NK-92 (cell line): ENCODE results near the gene MSANTD1.
"Not testable (repeated sequence)": the region's sequence is repeated elsewhere in the genome, so short reads cannot be mapped to it uniquely, and the experiment has no call there.

Experiments
- DNase-seq: peaks from one replicate; lab custom pipeline; 2025; ENCODE audit not compliant: unreplicated experiment; lab: John Stamatoyannopoulos, UW

The MSANTD1 gene

GRCh38 chr4:3299976-3300671 is 51.2 kb downstream of the MSANTD1 start:
- DNase-seq: no peak

- DNase-seq: not testable (repeated sequence)
Observed at GRCh38 chr4:3300882-3301281, 51.9 kb downstream of the MSANTD1 start.

DNA sequence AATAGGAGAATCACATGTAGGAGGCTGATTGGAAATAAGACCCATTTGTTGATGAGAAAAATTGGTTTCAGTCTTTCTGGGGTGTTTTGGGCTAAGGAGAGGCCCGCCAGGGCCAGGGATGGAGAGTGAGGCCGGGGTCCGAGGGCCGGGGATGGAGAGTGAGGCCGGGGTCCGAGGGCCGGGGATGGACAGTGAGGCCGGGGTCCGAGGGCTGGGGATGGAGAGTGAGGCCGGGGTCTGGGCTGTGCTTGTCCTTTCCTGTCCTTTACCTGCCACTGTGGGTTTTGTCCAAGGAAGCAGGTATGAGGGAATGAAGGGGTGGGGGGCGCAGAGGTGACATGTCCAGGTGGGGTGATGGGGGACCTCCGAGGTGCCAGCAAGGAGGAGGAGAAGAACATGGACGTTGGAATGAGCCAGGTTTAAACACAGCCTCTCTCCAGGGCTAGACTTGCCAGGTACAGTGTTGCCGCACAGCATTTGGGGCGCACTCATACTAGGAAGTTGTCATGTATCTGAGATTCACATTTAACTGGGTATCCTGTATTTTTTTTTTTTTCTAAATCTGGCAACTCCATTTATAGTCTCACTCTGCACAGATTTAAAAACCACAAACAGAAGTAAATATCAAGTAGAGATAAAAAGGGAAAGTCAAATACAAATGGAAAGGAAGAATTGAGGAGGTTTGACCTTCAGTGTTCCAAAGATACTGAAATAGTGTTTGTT is 52.7 kb downstream of the MSANTD1 start:
- DNase-seq: no peak

DNA sequence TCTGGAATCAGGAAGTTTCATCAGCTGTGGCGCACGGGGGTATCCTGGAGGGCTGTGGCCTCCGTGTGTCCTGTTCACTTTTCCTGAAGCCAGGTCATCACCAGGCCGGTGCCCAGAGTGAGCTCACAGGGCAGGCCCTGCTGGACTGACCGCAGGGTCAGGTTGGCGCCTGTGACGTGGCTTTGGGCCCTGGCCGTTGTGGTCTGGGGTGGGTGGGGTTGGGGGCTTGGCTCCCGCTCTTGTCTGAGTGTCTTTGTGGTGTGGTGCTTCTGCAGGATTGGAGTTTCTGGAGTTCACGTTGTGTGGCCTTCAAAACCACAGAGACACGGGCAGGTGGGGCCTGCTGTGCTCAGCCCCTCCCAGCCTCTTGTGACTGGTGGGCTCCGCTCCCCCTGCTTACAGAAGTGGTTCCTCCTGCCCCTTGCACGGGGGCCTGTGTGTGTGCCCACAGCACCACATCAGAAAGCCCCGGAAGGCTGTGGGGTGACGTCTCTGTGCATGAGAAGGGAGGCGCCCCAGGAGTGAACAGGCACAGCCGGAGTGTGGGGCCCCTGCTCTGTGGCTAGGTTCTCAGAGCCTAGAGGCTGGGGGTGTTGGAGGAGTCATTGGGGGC is 53.3 kb downstream of the MSANTD1 start:
- DNase-seq: peak; percentile 34

DNA sequence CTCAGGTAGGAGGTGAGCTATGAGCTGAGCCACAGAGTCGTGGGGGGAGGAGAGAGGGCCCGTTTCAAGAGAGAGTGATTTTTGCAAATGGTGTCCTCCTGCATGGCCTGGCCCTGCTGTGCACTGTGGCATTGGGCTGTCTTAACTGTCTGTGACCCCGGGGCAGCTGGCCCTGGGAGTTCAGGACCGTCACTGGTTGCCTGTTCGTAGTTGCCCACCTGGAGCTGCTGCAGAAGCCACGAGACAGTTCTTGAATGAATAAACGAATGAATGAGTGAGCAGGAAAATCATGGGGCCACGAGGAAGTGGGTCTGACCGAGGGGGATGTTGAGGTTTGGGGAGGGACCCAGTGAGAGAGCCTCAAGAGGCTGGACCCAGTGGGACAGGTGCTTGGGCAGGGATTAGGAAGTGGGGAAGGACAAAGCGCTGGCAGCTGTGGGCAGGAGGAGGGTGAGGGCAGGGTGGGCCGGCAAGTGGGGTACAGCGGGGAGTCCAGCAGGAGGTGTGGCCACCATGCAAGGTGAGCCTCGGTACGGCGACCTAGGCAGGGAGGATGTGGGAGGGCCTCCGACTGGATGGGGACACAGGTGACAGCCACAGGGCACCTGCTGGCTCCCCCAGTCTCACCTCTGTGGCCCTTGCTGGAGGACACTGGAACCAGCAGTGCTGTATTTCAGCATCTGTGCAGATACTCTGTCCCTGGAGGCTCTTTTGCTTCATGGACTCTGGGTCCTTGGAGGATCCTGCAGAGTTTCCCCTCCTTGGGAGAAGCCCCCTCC is 54.0 kb downstream of the MSANTD1 start:
- no peak for DNase-seq

DNA sequence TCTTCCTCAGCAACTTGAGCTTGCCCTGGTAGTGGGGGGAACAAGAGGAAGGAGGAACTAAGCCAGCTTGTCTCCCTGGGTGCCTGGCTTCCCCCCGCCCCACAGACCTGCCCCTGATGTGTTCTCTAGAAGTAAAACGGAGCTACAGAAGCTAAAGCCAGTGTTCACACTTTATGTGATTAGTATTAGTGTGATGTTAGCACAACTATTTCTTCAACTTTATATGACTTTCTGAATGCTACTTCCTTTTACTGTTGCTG is 54.5 kb downstream of the MSANTD1 start:
- no peak for DNase-seq

GRCh38 chr4:3303923-3304710 is 55.2 kb downstream of the MSANTD1 start:
- DNase-seq: no peak

DNA sequence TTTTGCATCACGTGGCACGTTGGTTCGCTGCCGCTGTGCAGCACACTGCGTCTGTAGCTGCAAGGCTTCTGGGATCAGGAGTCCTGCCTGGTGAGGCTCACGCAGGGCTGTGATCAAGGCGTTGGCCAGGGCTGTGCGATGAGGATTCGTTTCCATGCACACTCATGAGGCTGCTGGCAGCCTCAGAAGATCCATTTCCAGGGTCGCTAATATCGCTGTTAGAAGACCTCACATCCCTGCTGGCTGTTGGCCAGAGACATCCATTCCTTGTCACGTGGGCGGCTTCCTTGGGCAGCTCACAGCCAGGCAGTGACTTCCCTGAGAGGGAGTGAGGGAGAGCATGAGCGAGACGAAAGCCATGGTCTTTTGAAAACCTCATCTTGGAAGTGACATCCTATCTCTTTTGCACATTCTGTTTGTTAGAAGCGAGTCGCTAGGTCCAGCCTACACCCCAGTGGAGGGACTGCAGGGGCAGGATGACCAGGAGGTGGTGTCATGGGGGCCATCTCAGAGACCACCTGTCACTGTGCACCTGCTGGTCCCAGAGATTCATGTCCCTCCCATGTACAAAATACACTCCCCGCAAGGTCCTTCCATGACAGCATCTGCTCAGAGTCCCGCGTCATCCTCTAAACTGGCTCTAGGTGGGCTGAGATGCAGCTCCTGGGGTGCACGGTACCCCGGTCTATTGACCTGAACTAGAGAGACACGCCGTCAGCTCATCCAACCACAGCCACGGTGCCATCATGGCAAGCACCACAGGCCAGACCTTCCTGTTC is 56.1 kb downstream of the MSANTD1 start:
- no peak for DNase-seq

DNA sequence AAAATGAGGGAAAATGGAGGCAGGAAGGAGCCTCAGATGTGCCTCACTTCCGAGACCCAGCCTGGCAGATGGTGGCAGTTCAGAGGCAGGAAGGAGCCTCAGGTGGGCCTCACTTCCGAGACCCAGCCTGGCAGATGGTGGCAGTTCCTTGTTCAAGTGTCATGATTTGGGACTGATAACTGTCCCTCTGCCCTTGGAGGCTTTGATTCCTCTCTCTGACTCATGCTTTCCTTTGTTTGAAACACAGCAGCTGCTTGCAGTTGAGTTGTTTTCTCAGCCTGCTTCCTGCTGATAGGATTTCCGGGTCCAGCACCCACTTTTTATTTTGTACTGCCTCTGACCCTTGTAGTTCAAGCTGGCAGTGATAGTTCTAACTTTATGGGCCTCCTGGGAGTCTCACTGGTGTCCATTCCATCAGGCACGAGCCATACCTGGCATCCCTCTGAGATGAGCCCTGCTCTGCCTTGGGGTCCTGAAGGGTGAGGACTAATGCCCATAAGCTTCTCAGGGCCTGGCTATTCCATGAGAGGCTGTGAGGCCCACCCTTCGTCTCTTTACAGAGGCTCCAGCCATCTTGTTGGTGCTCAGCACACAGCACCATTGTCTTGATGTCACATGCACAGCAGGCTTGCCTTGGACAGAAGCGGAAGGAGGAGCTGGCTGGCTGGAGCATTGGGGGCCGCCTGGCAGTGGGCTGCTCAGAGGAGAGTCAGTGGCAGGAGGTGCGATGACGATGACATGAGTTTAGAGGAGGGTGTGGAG is 56.8 kb downstream of the MSANTD1 start:
- DNase-seq: no peak
